Esophagus muscularis mucosa (tissue), 4 donors: Measurements from ENCODE around the gene PDCD6IP. TPM values are rescaled to one million over a fixed set of nuclear protein-coding genes. Genes with fewer than 3 reads are reported as not detected.

Experiments used
- DNase-seq: peaks from one replicate; pipeline ENCODE4 v3.0.0-alpha.2; 2017; ENCODE audit errors: extremely low spot score
- H3K27ac ChIP-seq, 4 donors: fragments of 200-600 bp; sonication (generic); replicated peaks in 1 of 4; 1 replicate in 3 of 4; 2 replicates in 1 of 4; pipeline ENCODE4 v1.5.1; 2016 to 2019; ENCODE audit warnings: mild to moderate bottlenecking in 1 of 4
- H3K27me3 ChIP-seq, 4 donors: fragments of 200-600 bp; sonication (generic); one replicate each; pipeline versions ENCODE4 v1.5.1 to v1.6.0; 2016 to 2019
- H3K36me3 ChIP-seq, 4 donors: fragments of 200-600 bp; sonication (generic); one replicate each; pipeline ENCODE4 v1.5.1; 2016 to 2019
- H3K4me1 ChIP-seq, 4 donors: fragments of 200-600 bp; sonication (generic); one replicate each; pipeline ENCODE4 v1.5.1; 2016 to 2019
- H3K4me3 ChIP-seq, 4 donors: fragments of 200-600 bp; sonication (generic); 1 replicate in 2 of 4; 2 replicates in 2 of 4; pipeline ENCODE4 v1.5.1; 2016 to 2019; ENCODE audit warnings: mild to moderate bottlenecking in 4 of 4, moderate library complexity in 1 of 4
- H3K9me3 ChIP-seq, 4 donors: fragments of 200-600 bp; sonication (generic); 1 replicate in 3 of 4; 2 replicates in 1 of 4; pipeline ENCODE4 v1.5.1; 2016 to 2019
- EP300 ChIP-seq: sonication (generic); formaldehyde crosslinking; IDR thresholded peaks from one replicate; pipeline ENCODE4 v1.6.1; 2017; ENCODE audit warnings: antibody characterized with exemption
- POLR2A ChIP-seq: fragments of 450-650 bp; IDR thresholded peaks from one replicate; pipeline ENCODE4 v1.6.1; 2017; ENCODE audit warnings: antibody characterized with exemption, moderate library complexity, mild to moderate bottlenecking, low read depth
- POLR2AphosphoS5 ChIP-seq, 2 donors: sonication (generic); formaldehyde crosslinking; IDR thresholded peaks; one replicate each; pipeline ENCODE4 v1.6.1; 2017; ENCODE audit warnings: antibody characterized with exemption in 2 of 2
- WGBS: methylation state at CpG from one replicate; pipeline ENCODE4 v1.1.5; 2018; 5-methylcytosine and 5-hydroxymethylcytosine counted together
- intact Hi-C: fragments of 100-400 bp; cut with DNase I; formaldehyde crosslinking; loops from one replicate; pipeline ENCODE4 v1.15.1; 2023
- total RNA-seq, 4 donors: library from RNA; depleted of rRNA; stranded (reverse); fragments of >200 nt; gene quantifications; one replicate each; pipeline versions ENCODE4 v1.1.0 to v1.2.1, GENCODE V29; 2016
- TF ChIP-seq, protein P1 (sequence below), 3 experiments: fragments of 200-600 bp in 2 of 3; fragments of 450-650 bp in 1 of 3; sonication (generic) in 2 of 3; IDR thresholded peaks; one replicate each; pipeline ENCODE4 v1.5.1; 2017 to 2019; ENCODE audit warnings: antibody characterized with exemption in 3 of 3, mild to moderate bottlenecking in 2 of 3, moderate library complexity in 1 of 3

PDCD6IP gene
- total RNA-seq, 4 donors from 2014 or later: 88.0 to 192 (median 145) TPM

DNA sequence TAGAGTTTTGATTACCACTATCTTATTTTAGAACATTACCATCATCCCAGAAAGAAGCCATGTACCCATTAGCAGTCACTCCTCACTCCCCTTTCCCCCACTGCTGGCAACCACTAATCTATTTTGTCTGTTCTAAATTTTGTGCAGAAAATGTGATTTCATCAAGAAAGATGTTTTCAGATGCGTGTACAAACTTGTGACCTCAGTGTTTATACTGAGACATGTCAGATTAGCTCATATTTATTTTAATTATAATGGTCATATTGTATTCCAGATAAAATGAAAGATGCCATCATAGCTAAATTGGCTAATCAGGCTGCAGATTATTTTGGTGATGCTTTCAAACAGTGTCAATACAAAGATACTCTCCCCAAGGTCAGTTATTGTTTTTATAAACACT, 27.8 kb downstream of the PDCD6IP start:
- no peak for DNase-seq
- no peak overlapping the region for H3K27ac ChIP-seq
- intact Hi-C loops: no loop called here
- TF ChIP-seq POLR2A (no peak), EP300 (no peak), POLR2AphosphoS5 (IDR thresholded peaks at IDR 0.05) (no peak)
- TF ChIP-seq, protein P1, sequence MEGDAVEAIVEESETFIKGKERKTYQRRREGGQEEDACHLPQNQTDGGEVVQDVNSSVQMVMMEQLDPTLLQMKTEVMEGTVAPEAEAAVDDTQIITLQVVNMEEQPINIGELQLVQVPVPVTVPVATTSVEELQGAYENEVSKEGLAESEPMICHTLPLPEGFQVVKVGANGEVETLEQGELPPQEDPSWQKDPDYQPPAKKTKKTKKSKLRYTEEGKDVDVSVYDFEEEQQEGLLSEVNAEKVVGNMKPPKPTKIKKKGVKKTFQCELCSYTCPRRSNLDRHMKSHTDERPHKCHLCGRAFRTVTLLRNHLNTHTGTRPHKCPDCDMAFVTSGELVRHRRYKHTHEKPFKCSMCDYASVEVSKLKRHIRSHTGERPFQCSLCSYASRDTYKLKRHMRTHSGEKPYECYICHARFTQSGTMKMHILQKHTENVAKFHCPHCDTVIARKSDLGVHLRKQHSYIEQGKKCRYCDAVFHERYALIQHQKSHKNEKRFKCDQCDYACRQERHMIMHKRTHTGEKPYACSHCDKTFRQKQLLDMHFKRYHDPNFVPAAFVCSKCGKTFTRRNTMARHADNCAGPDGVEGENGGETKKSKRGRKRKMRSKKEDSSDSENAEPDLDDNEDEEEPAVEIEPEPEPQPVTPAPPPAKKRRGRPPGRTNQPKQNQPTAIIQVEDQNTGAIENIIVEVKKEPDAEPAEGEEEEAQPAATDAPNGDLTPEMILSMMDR (IDR thresholded peaks at IDR 0.05): no peak
- H3K36me3 ChIP-seq: peaks cover 12 to 91% (median 53%) of the 10 kb centered on the region in 4 donors
- H3K27me3 ChIP-seq: no peaks in the 10 kb centered on the region
- H3K9me3 ChIP-seq: no peaks in the 10 kb centered on the region
- 76% methylated on average over 1 of the region's 1 CpG for WGBS
- H3K4me3 ChIP-seq: no peak overlapping the region
- peaks cover 0 to 3% (median 0%) of the 10 kb centered on the region in 4 donors for H3K4me1 ChIP-seq

- H3K27me3 ChIP-seq: no peaks in the 10 kb centered on the region
- peaks cover 0 to 3% (median 0%) of the 10 kb centered on the region in 4 donors for H3K4me1 ChIP-seq
- no peak overlapping the region for H3K27ac ChIP-seq
- no peak overlapping the region for H3K4me3 ChIP-seq
- no peak for DNase-seq
- H3K9me3 ChIP-seq: no peaks in the 10 kb centered on the region
- intact Hi-C loops: no loop called here
- 96% methylated on average over 1 of the region's 1 CpG for WGBS
- H3K36me3 ChIP-seq: peaks cover 12 to 89% (median 54%) of the 10 kb centered on the region in 4 donors
- TF ChIP-seq, protein P1 (IDR thresholded peaks at IDR 0.05): no peak
- no peak for TF ChIP-seq POLR2A
- no peak for TF ChIP-seq POLR2AphosphoS5 (IDR thresholded peaks at IDR 0.05)
These were observed 28.3 kb downstream of the PDCD6IP start for GRCh38 chr3:33826688-33827087.

- Histone ChIP-seq H3K4me3 (no peak overlapping the region), H3K36me3 (peaks cover 0 to 60% (median 34%) of the 10 kb centered on the region in 4 donors), H3K27ac (no peak overlapping the region), H3K27me3 (no peaks in the 10 kb centered on the region), H3K9me3 (no peaks in the 10 kb centered on the region), H3K4me1 (peaks cover 0 to 3% (median 1%) of the 10 kb centered on the region in 4 donors)
- WGBS: 92% methylated on average over 2 of the region's 2 CpGs
- no peak for DNase-seq
- intact Hi-C loops: no loop called here
- TF ChIP-seq POLR2A (no peak), POLR2AphosphoS5 (IDR thresholded peaks at IDR 0.05) (no peak), EP300 (no peak)
- TF ChIP-seq, protein P1 (IDR thresholded peaks at IDR 0.05): no peak
These were observed 31.3 kb downstream of the PDCD6IP start for GRCh38 chr3:33829720-33830119.

- intact Hi-C loops: no loop called here
These were observed 32.6 kb downstream of the PDCD6IP start for GRCh38 chr3:33831053-33831452.

More at GRCh38 chr3:33831053-33831452, 32.6 kb downstream of the PDCD6IP start:
- H3K4me1 ChIP-seq: peaks cover 0 to 3% (median 1%) of the 10 kb centered on the region in 4 donors
- no peaks in the 10 kb centered on the region for H3K27me3 ChIP-seq
- peaks cover 0 to 57% (median 31%) of the 10 kb centered on the region in 4 donors for H3K36me3 ChIP-seq
- DNase-seq: no peak
- no peaks in the 10 kb centered on the region for H3K9me3 ChIP-seq
- TF ChIP-seq, protein P1 (IDR thresholded peaks at IDR 0.05): no peak
- TF ChIP-seq POLR2AphosphoS5 (IDR thresholded peaks at IDR 0.05) (no peak), POLR2A (no peak), EP300 (no peak)
- no peak overlapping the region for H3K27ac ChIP-seq
- H3K4me3 ChIP-seq: no peak overlapping the region
